OCI-LY1 (cell line): ENCODE results near the gene ASB6.

Source experiments
- CTCF ChIP-seq: fragments of 200-600 bp; sonication (generic), shearing (Covaris generic); IDR thresholded peaks from 2 replicates; pipeline ENCODE4 v1.5.1; 2017; ENCODE audit warnings: mild to moderate bottlenecking, antibody characterized with exemption, low read length, moderate library complexity, mixed read lengths
- EZH2 ChIP-seq: fragments of 200-600 bp; sonication (generic), shearing (Covaris generic); IDR thresholded peaks from 2 replicates; pipeline ENCODE4 v1.8.0; 2017; ENCODE audit warnings: borderline replicate concordance, mixed run types, mild to moderate bottlenecking, antibody characterized with exemption, low read length, moderate library complexity, mixed read lengths

GRCh38 chr9:129655154-129655553 lies 13.2 kb upstream of the ASB6 start:
- TF ChIP-seq CTCF (no peak), EZH2 (no peak)
